Ectodermal cell (in vitro differentiated cells): ENCODE results near the gene TMEM170A.

Experiments
- H3K27ac ChIP-seq: 2 replicates; pipeline ENCODE4 v1.7.0; 2013; ENCODE audit warnings: mild to moderate bottlenecking, low read depth, low read length; ENCODE audit not compliant: insufficient read depth, poor library complexity, severe bottlenecking
- H3K27me3 ChIP-seq: 2 replicates; pipeline ENCODE4 v1.7.0; 2013; ENCODE audit warnings: mild to moderate bottlenecking, low read length; ENCODE audit not compliant: insufficient read depth, control insufficient read depth, poor library complexity, severe bottlenecking
- H3K36me3 ChIP-seq: one replicate; pipeline ENCODE4 v1.7.0; 2013; ENCODE audit warnings: low read length; ENCODE audit not compliant: control insufficient read depth, insufficient read depth
- H3K4me1 ChIP-seq: one replicate; pipeline ENCODE4 v1.7.0; 2013; ENCODE audit warnings: low read length; ENCODE audit not compliant: control insufficient read depth, insufficient read depth
- H3K4me3 ChIP-seq: 2 replicates; pipeline ENCODE4 v1.7.0; 2013; ENCODE audit warnings: low read depth, low read length, control low read depth; ENCODE audit not compliant: insufficient read depth
- H3K9me3 ChIP-seq: 2 replicates; pipeline ENCODE4 v1.7.0; 2013; ENCODE audit warnings: mild to moderate bottlenecking, low read length, moderate library complexity; ENCODE audit not compliant: control insufficient read depth
- WGBS, 2 experiments: methylation state at CpG; one replicate each; pipeline ENCODE4 v1.1.7; 2013; ENCODE audit warnings: missing lambda C conversion rate in 2 of 2; 5-methylcytosine and 5-hydroxymethylcytosine counted together

The TMEM170A gene

GRCh38 chr16:75482434-75483205, 18.1 kb upstream of the TMEM170A start:
- 88 to 90% methylated on average over 14 of the region's 14 CpGs for WGBS, 2 experiments
- no peaks in the 10 kb centered on the region for H3K4me1 ChIP-seq
- no peaks in the 10 kb centered on the region for H3K27me3 ChIP-seq
- no peak overlapping the region for H3K27ac ChIP-seq
- peaks cover 3% of the 10 kb centered on the region for H3K36me3 ChIP-seq
- H3K4me3 ChIP-seq = no peak overlapping the region
- H3K9me3 ChIP-seq = no peaks in the 10 kb centered on the region

- WGBS, 2 experiments = 91 to 94% methylated on average over 7 of the region's 7 CpGs
Measured at GRCh38 chr16:75481475-75481874, 17.0 kb upstream of the TMEM170A start.

DNA sequence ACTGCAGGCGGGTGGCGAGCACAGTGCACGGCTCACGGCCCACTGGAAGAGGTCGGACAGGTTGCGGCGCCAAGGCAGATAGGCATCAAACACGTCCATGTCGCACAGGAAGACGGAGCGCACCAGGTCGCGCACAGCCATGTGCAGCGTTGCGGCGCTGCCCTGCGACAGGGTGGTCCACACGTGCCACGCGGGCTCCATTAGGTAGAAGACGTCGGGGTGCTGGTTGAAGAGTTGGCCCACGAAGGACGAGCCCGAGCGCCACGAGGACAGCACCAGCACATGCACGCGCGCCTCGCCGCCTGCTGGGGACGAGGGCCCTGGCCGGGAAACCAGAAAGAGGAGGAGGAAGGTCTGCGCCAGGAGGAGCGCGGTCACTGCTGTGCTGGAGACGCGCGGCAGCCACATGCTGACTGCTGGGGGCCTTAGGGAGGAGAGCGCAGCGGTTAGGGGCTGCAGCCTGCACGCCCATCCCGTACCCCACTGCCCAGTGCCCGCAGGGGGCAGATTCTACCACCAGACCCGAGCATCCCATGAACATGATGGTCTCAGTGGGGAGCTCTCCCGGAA, 15.0 kb upstream of the TMEM170A start:
- H3K9me3 ChIP-seq = no peaks in the 10 kb centered on the region
- no peak overlapping the region for H3K4me3 ChIP-seq
- no peaks in the 10 kb centered on the region for H3K4me1 ChIP-seq
- H3K27ac ChIP-seq = no peak overlapping the region
- H3K36me3 ChIP-seq = peaks cover 3% of the 10 kb centered on the region
- no peaks in the 10 kb centered on the region for H3K27me3 ChIP-seq
- 95 to 96% methylated on average over 47 of the region's 47 CpGs for WGBS, 2 experiments

More at GRCh38 chr16:75481475-75481874, 17.0 kb upstream of the TMEM170A start:
- H3K4me3 ChIP-seq = no peak overlapping the region
- H3K27ac ChIP-seq = no peak overlapping the region
- H3K4me1 ChIP-seq = no peaks in the 10 kb centered on the region
- H3K27me3 ChIP-seq = no peaks in the 10 kb centered on the region
- H3K9me3 ChIP-seq = no peaks in the 10 kb centered on the region
- H3K36me3 ChIP-seq = peaks cover 3% of the 10 kb centered on the region

GRCh38 chr16:75478480-75479345, 14.2 kb upstream of the TMEM170A start:
- no peak overlapping the region for H3K4me3 ChIP-seq
- WGBS, 2 experiments = 96% methylated on average over 80 of the region's 80 CpGs
- no peak overlapping the region for H3K27ac ChIP-seq
- no peaks in the 10 kb centered on the region for H3K4me1 ChIP-seq
- no peaks in the 10 kb centered on the region for H3K9me3 ChIP-seq
- H3K36me3 ChIP-seq = peaks cover 3% of the 10 kb centered on the region
- no peaks in the 10 kb centered on the region for H3K27me3 ChIP-seq

DNA sequence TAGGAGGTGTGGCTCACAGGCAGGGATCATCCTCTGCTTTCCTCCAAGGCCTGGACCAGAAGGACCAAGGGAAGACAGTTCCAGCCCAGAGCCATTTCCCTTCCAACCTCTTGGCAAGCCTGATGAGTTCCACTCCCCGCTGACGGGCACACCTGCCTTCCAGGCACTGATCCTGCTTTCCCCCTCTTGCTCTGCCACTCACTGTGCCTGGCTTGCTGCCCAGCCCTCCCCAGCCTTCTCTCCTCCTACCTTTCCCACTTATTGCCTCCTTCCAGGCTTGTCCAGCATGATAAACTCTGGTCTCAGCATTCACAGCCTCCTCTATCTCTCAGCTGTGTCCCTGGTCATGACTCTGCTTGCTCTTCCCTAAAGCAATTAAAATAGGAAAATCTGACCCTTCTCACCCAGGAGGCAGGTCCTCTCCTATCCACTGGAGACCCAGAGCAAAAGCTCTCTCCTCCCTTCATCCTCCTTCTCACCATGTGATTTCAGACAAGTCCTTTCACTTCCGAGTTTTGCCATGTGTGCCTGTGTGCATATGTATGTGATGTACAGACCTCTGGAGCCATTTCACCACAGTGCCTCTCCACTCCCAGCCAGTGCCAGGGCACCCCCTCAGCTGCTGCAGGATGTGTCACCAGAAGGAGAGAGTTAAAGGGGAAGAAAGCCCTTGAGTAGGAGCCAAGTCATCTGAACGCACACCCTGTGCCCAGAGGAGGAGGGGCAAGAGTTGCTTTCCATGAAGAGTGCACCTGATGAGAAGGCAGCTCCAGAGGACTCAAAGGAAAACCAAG, 13.4 kb upstream of the TMEM170A start:
- H3K27ac ChIP-seq = no peak overlapping the region
- WGBS, 2 experiments = 91 to 93% methylated on average over 4 of the region's 4 CpGs
- H3K36me3 ChIP-seq = peaks cover 3% of the 10 kb centered on the region
- H3K9me3 ChIP-seq = no peaks in the 10 kb centered on the region
- no peaks in the 10 kb centered on the region for H3K27me3 ChIP-seq
- no peak overlapping the region for H3K4me3 ChIP-seq
- no peaks in the 10 kb centered on the region for H3K4me1 ChIP-seq

DNA sequence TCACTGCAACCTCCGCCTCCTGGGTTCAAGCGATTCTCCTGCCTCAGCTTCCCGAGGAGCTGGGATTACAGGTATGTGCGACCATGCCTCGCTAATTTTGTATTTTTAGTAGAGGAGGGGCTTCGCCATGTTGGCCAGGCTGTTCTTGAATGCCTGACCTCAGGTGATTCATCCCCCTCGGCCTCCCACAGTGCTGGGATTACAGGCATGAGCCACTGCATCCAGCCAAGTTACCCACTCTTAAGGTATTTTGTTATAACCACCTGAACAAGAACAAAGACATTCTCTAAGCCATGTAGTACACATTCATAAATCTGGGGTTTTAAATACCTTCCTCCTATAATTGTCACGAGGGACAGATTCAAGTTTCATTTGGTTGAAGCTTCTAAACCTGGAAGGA, 12.3 kb upstream of the TMEM170A start:
- H3K9me3 ChIP-seq = no peaks in the 10 kb centered on the region
- no peaks in the 10 kb centered on the region for H3K27me3 ChIP-seq
- H3K4me1 ChIP-seq = no peaks in the 10 kb centered on the region
- peaks cover 3% of the 10 kb centered on the region for H3K36me3 ChIP-seq
- H3K4me3 ChIP-seq = no peak overlapping the region
- WGBS, 2 experiments = 92 to 93% methylated on average over 8 of the region's 8 CpGs
- H3K27ac ChIP-seq = no peak overlapping the region

- no peaks in the 10 kb centered on the region for H3K9me3 ChIP-seq
- 92 to 94% methylated on average over 2 of the region's 2 CpGs for WGBS, 2 experiments
- no peaks in the 10 kb centered on the region for H3K27me3 ChIP-seq
- no peak overlapping the region for H3K4me3 ChIP-seq
- H3K27ac ChIP-seq = no peak overlapping the region
- no peaks in the 10 kb centered on the region for H3K4me1 ChIP-seq
- peaks cover 3% of the 10 kb centered on the region for H3K36me3 ChIP-seq
Measured at GRCh38 chr16:75475420-75475847, 10.9 kb upstream of the TMEM170A start.

DNA sequence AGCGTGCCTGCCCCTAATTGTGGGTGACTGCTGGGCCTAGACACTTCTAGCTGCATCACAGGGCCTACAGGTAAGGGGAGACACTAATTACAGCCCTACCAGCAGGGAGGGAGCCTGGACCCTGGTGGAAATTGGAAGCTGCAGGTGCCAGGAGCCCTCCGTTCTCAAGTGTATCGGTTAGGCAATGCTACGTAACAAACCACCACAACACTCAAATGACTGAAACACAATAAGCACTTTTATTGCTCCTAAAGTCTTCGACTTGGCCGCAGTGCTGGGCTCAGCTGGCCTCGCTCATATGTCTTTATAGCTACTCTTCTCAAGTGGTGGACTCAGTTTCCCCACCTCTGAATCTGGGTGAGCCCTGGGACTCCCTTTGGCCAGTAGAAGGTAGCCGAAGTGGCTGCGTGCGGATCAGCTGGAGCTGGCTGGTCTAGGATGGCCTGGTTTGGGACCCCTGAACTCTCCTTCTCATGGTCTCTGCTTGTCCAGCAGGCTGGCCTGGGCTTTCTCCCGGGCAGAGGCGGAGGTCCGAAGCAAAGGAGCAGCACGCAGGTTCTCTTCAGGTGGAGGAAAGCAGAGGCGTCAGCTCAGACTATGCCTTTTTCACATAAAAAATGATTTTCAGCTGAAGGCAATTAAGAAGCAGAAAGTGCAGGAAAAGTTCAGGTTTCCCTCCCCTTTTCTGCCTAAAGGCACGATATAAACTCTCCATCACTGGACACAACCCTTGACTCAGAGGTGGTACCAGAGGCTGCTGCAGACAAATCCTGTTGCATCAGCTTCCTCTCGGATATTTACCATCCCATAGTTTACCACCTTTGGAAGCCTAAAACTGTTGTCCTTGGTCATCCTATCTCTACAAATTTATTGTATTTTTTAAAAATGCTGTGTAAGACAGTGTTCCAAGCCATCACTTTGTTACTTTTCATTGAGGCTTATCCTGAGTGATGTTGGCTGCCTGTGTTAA, 8.7 kb upstream of the TMEM170A start:
- Histone ChIP-seq H3K4me3 (no peak overlapping the region), H3K9me3 (no peaks in the 10 kb centered on the region)
- 94 to 95% methylated on average over 17 of the region's 17 CpGs for WGBS, 2 experiments

More for the DNA sequence above, 8.7 kb upstream of the TMEM170A start:
- H3K4me1 ChIP-seq = no peaks in the 10 kb centered on the region
- no peaks in the 10 kb centered on the region for H3K27me3 ChIP-seq
- no peaks in the 10 kb centered on the region for H3K36me3 ChIP-seq
- H3K27ac ChIP-seq = no peak overlapping the region
